CD4-positive, alpha-beta T cell (primary cell): ENCODE results near the gene BHLHE23. TPM values are rescaled to one million over a fixed set of nuclear protein-coding genes. Genes with fewer than 3 reads are reported as not detected.
"Not testable (repeated sequence)": the region's sequence is repeated elsewhere in the genome, so short reads cannot be mapped to it uniquely, and the experiment has no call there.

Experiments
- ATAC-seq: fragments of 200-7000 bp; cut with Tn5 transposase; one replicate; pipeline ENCODE4 v1.10.0; 2022; ENCODE audit warnings: mild to moderate bottlenecking; ENCODE audit not compliant: poor library complexity
- CTCF ChIA-PET: fragments of 350-600 bp; sonication (Branson Sonifier 250); formaldehyde crosslinking; loops from one replicate; lab custom pipeline; 2021; ENCODE audit warnings: antibody characterized with exemption, inconsistent platforms; lab: Charles Lee
- POLR2A ChIA-PET: fragments of 350-600 bp; sonication (Branson Sonifier 250); formaldehyde crosslinking; loops from one replicate; lab custom pipeline; 2021; ENCODE audit warnings: antibody characterized with exemption, inconsistent platforms; lab: Charles Lee
- DNase-seq, 14 experiments: peaks; one replicate each; pipeline ENCODE4 v3.0.0-alpha.2; 2013 to 2020; ENCODE audit warnings: mixed read lengths in 2 of 14
- H3K27ac ChIP-seq, 2 donors: one replicate each; pipeline versions ENCODE4 v1.5.1 to v1.7.0; 2013; ENCODE audit warnings: low read length in 2 of 2, low read depth in 1 of 2, mild to moderate bottlenecking in 1 of 2
- H3K27me3 ChIP-seq, 2 experiments: 1 replicate in 1 of 2; 2 replicates in 1 of 2; pipeline versions ENCODE4 v1.6.1 to v1.7.0; 2013; ENCODE audit warnings: low read length in 2 of 2, control low read depth in 1 of 2, mild to moderate bottlenecking in 1 of 2, moderate library complexity in 1 of 2; ENCODE audit not compliant: insufficient read depth in 2 of 2, control insufficient read depth in 1 of 2
- H3K36me3 ChIP-seq: one replicate; pipeline ENCODE4 v1.6.1; 2013; ENCODE audit warnings: low read length, control low read depth; ENCODE audit not compliant: insufficient read depth
- H3K4me1 ChIP-seq: one replicate; pipeline ENCODE4 v1.6.1; 2013; ENCODE audit warnings: low read length, control low read depth; ENCODE audit not compliant: insufficient read depth
- H3K4me3 ChIP-seq: one replicate; pipeline ENCODE4 v1.5.1; 2013; ENCODE audit warnings: mild to moderate bottlenecking, low read length, moderate library complexity
- H3K9me3 ChIP-seq, 2 experiments: 1 replicate in 1 of 2; 2 replicates in 1 of 2; pipeline versions ENCODE4 v1.6.1 to v1.7.0; 2013; ENCODE audit warnings: low read length in 2 of 2, mild to moderate bottlenecking in 2 of 2, control low read depth in 1 of 2, moderate library complexity in 1 of 2; ENCODE audit not compliant: control insufficient read depth in 1 of 2, insufficient read depth in 1 of 2
- H3K27ac Mint-ChIP-seq: one replicate; pipeline ENCODE4 v1.8.0; 2020; ENCODE audit warnings: mixed read lengths
- H3K27me3 Mint-ChIP-seq: one replicate; pipeline ENCODE4 v1.8.0; 2021; ENCODE audit warnings: mixed read lengths
- H3K36me3 Mint-ChIP-seq: one replicate; pipeline ENCODE4 v1.8.0; 2021; ENCODE audit warnings: low read depth, mixed read lengths
- H3K4me1 Mint-ChIP-seq: one replicate; pipeline ENCODE4 v1.8.0; 2021; ENCODE audit warnings: low read depth, mixed read lengths
- H3K4me3 Mint-ChIP-seq: one replicate; pipeline ENCODE4 v1.8.0; 2020; ENCODE audit warnings: mild to moderate bottlenecking, mixed read lengths
- H3K9me3 Mint-ChIP-seq: one replicate; pipeline ENCODE4 v1.8.0; 2020; ENCODE audit warnings: mixed read lengths
- intact Hi-C, 2 experiments: fragments of 100-400 bp; cut with DNase I in 1 of 2; cut with micrococcal nuclease in 1 of 2; formaldehyde crosslinking; loops; one replicate each; pipeline versions ENCODE4 v1.15.1 to v1.9.0; 2023 to 2025; cut with DNase I, micrococcal nuclease
- total RNA-seq, 174 experiments: library from RNA in 2 of 174; stranded (reverse) in 2 of 174; gene quantifications; one replicate each; pipeline ENCODE4 v1.2.3 and lab custom pipeline; 2021 to 2026
- TF ChIP-seq, protein P1 (sequence below): fragments of 200-600 bp; IDR thresholded peaks from one replicate; pipeline ENCODE4 v1.8.0; 2022; ENCODE audit warnings: antibody characterized with exemption, mild to moderate bottlenecking

BHLHE23 gene
- total RNA-seq, 2 experiments from 2014 or later = not detected

DNA sequence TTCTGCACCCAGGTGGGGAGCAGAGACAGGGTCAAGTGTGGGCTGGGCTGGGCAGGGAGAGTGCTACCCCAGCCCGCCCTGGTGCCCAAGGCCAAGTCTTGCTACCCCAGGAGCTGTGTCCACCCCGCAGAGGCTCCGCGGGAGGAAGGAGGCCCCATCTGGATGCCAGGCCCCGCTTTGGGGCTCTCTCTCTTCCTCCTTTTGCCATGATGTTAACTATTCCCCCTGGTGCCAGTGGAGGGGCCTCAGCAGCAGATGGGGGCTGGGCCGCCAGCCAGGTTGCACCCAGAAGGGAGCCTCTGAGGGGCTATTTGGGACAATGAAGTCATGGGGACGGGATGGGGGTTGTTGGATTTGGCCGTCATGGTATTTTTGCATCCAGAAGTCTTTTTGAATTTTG lies 45.0 kb downstream of the BHLHE23 start:
- ChIA-PET POLR2A (interaction anchor here (1.1 kb wide), 1 partner anchor 74 kb away, joined by 3 read pairs; no protein-coding TSS in a partner anchor), CTCF (no interaction called here)
- TF ChIP-seq, protein P1, sequence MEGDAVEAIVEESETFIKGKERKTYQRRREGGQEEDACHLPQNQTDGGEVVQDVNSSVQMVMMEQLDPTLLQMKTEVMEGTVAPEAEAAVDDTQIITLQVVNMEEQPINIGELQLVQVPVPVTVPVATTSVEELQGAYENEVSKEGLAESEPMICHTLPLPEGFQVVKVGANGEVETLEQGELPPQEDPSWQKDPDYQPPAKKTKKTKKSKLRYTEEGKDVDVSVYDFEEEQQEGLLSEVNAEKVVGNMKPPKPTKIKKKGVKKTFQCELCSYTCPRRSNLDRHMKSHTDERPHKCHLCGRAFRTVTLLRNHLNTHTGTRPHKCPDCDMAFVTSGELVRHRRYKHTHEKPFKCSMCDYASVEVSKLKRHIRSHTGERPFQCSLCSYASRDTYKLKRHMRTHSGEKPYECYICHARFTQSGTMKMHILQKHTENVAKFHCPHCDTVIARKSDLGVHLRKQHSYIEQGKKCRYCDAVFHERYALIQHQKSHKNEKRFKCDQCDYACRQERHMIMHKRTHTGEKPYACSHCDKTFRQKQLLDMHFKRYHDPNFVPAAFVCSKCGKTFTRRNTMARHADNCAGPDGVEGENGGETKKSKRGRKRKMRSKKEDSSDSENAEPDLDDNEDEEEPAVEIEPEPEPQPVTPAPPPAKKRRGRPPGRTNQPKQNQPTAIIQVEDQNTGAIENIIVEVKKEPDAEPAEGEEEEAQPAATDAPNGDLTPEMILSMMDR = no peak
- Mint-ChIP-seq H3K9me3 (no peaks in the 10 kb centered on the region), H3K27me3 (no peaks in the 10 kb centered on the region), H3K27ac (no peak overlapping the region), H3K36me3 (no peaks in the 10 kb centered on the region), H3K4me1 (no peaks in the 10 kb centered on the region), H3K4me3 (no peak overlapping the region)
- Histone ChIP-seq H3K27ac (no peak overlapping the region), H3K9me3 (peaks cover 0 to 3% of the 10 kb centered on the region in 2 experiments), H3K36me3 (no peaks in the 10 kb centered on the region), H3K27me3 (no peaks in the 10 kb centered on the region), H3K4me1 (peaks cover 13% of the 10 kb centered on the region), H3K4me3 (no peak overlapping the region)
- ATAC-seq (no peak), DNase-seq (no peak)
- intact Hi-C loops = no loop called here

DNA sequence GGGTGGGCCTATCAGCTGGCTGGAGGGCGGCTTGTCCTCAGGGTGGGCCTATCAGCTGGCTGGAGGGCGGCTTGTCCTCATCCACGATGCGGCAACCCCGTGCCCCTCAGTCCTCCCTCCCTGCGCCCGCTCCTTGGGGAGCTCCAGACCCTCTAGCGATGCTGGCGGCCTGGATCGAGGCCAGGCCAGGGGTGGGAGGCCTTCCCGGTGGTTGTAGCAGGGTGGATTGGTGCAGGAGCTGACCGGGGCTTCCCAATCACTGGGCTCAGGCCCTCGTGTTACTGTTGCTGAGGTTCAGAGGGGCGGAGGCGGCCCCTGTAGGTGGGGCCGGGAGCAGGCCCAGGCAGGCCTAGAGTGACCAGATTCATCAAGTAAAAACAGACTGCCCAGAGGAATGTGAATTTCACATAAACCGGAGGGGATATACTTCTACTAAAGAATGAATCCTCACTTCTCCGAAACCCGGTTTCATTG lies 45.4 kb downstream of the BHLHE23 start:
- peaks cover 13% of the 10 kb centered on the region for H3K4me1 ChIP-seq
- no peak for ATAC-seq
- Mint-ChIP-seq H3K36me3 (no peaks in the 10 kb centered on the region), H3K4me3 (no peak overlapping the region), H3K27me3 (no peaks in the 10 kb centered on the region), H3K9me3 (no peaks in the 10 kb centered on the region), H3K4me1 (no peaks in the 10 kb centered on the region), H3K27ac (no peak overlapping the region)
- H3K4me3 ChIP-seq = no peak overlapping the region
- DNase-seq = no peak
- intact Hi-C loops = no loop called here
- no peaks in the 10 kb centered on the region for H3K36me3 ChIP-seq
- ChIA-PET CTCF (no interaction called here), POLR2A (no interaction called here)
- no peaks in the 10 kb centered on the region for H3K27me3 ChIP-seq
- TF ChIP-seq, protein P1 = no peak
- peaks cover 0 to 3% of the 10 kb centered on the region in 2 experiments for H3K9me3 ChIP-seq
- H3K27ac ChIP-seq = no peak overlapping the region

- H3K36me3 Mint-ChIP-seq, H3K27me3 Mint-ChIP-seq, CTCF ChIA-PET, H3K9me3 Mint-ChIP-seq, H3K4me3 Mint-ChIP-seq, H3K27ac ChIP-seq, intact Hi-C loops, H3K4me3 ChIP-seq, H3K36me3 ChIP-seq, H3K27ac Mint-ChIP-seq, H3K27me3 ChIP-seq, H3K4me1 Mint-ChIP-seq, DNase-seq, ATAC-seq, H3K9me3 ChIP-seq, POLR2A ChIA-PET: not testable (repeated sequence)
- peaks cover 13% of the 10 kb centered on the region for H3K4me1 ChIP-seq
Measured at GRCh38 chr20:62960446-62961309, 46.1 kb downstream of the BHLHE23 start.
